Thoracic aorta (tissue), 2 donors: Measurements from ENCODE around the gene MTNR1B. TPM values are rescaled to one million over a fixed set of nuclear protein-coding genes. Genes with fewer than 3 reads are reported as not detected.

Experiments used
- ATAC-seq: fragments of 150-250 bp; one replicate; pipeline ENCODE4 v1.8.0; 2017; ENCODE audit warnings: low read depth; ENCODE audit not compliant: insufficient number of reproducible peaks, low FRiP score
- DNase-seq: peaks from one replicate; pipeline ENCODE4 v3.0.0-alpha.2; 2020; ENCODE audit warnings: low spot score
- H3K27ac ChIP-seq, 2 donors: fragments of 200-600 bp; sonication (generic); 1 replicate in 1 of 2; 2 replicates in 1 of 2; pipeline ENCODE4 v1.5.1; 2016; ENCODE audit warnings: mild to moderate bottlenecking in 2 of 2, moderate library complexity in 2 of 2
- H3K27me3 ChIP-seq: fragments of 200-600 bp; sonication (generic); replicated peaks from 2 replicates; pipeline ENCODE4 v1.6.0; 2016; ENCODE audit warnings: mild to moderate bottlenecking; ENCODE audit not compliant: insufficient read depth
- H3K36me3 ChIP-seq: fragments of 200-600 bp; sonication (generic); one replicate; pipeline ENCODE4 v1.5.1; 2016
- H3K4me1 ChIP-seq, 2 donors: fragments of 200-600 bp; sonication (generic); 1 replicate in 1 of 2; 2 replicates in 1 of 2; pipeline versions ENCODE4 v1.5.1 to v1.6.0; 2016; ENCODE audit warnings: low read depth in 2 of 2, mild to moderate bottlenecking in 1 of 2; ENCODE audit not compliant: control insufficient read depth in 1 of 2
- H3K4me3 ChIP-seq: fragments of 200-600 bp; sonication (generic); 2 replicates; pipeline ENCODE4 v1.5.1; 2016; ENCODE audit warnings: mild to moderate bottlenecking
- H3K9me3 ChIP-seq: fragments of 200-600 bp; sonication (generic); 2 replicates; pipeline ENCODE4 v1.5.1; 2016
- CTCF ChIP-seq: fragments of 200-600 bp; sonication (generic); IDR thresholded peaks from one replicate; pipeline ENCODE4 v1.5.1; 2019; ENCODE audit warnings: antibody characterized with exemption
- total RNA-seq, 2 donors: library from RNA; depleted of rRNA; stranded (reverse); fragments of >200 nt; gene quantifications; one replicate each; pipeline versions ENCODE4 v1.1.0 to v1.2.3, GENCODE V29; 2016

Gene MTNR1B
- total RNA-seq, 2 donors from 2014 or later, result not detected

- ATAC-seq (no peak), DNase-seq (no peak)
- Histone ChIP-seq H3K27ac (no peak overlapping the region), H3K4me1 (no peaks in the 10 kb centered on the region), H3K9me3 (no peaks in the 10 kb centered on the region), H3K27me3 (no peaks in the 10 kb centered on the region), H3K4me3 (no peak overlapping the region), H3K36me3 (no peaks in the 10 kb centered on the region)
- TF ChIP-seq CTCF, result no peak
Observed at GRCh38 chr11:92975285-92975684, 5.8 kb downstream of the MTNR1B start.

- no peak for ATAC-seq
- H3K27ac ChIP-seq, result no peak overlapping the region
- no peaks in the 10 kb centered on the region for H3K9me3 ChIP-seq
- H3K36me3 ChIP-seq, result no peaks in the 10 kb centered on the region
- TF ChIP-seq CTCF, result no peak
- no peak overlapping the region for H3K4me3 ChIP-seq
- no peaks in the 10 kb centered on the region for H3K27me3 ChIP-seq
- DNase-seq, result no peak
- no peaks in the 10 kb centered on the region for H3K4me1 ChIP-seq
Observed at GRCh38 chr11:92976681-92977080, 7.2 kb downstream of the MTNR1B start.

GRCh38 chr11:92977401-92977800 lies 8.0 kb downstream of the MTNR1B start:
- TF ChIP-seq CTCF, result no peak
- Histone ChIP-seq H3K9me3 (no peaks in the 10 kb centered on the region), H3K36me3 (no peaks in the 10 kb centered on the region), H3K27ac (no peak overlapping the region), H3K4me1 (no peaks in the 10 kb centered on the region), H3K4me3 (no peak overlapping the region), H3K27me3 (no peaks in the 10 kb centered on the region)
- ATAC-seq (no peak), DNase-seq (no peak)

GRCh38 chr11:92978271-92979111 lies 9.0 kb downstream of the MTNR1B start:
- no peaks in the 10 kb centered on the region for H3K4me1 ChIP-seq
- no peak overlapping the region for H3K27ac ChIP-seq
- no peaks in the 10 kb centered on the region for H3K27me3 ChIP-seq
- no peak for DNase-seq
- no peaks in the 10 kb centered on the region for H3K36me3 ChIP-seq
- ATAC-seq, result no peak
- H3K9me3 ChIP-seq, result no peaks in the 10 kb centered on the region
- no peak for TF ChIP-seq CTCF
- no peak overlapping the region for H3K4me3 ChIP-seq

GRCh38 chr11:92979176-92979575 lies 9.7 kb downstream of the MTNR1B start:
- no peak for TF ChIP-seq CTCF
- Histone ChIP-seq H3K9me3 (no peaks in the 10 kb centered on the region), H3K4me1 (no peaks in the 10 kb centered on the region), H3K4me3 (no peak overlapping the region), H3K27me3 (no peaks in the 10 kb centered on the region), H3K27ac (no peak overlapping the region), H3K36me3 (no peaks in the 10 kb centered on the region)
- no peak for ATAC-seq
- DNase-seq, result no peak
